Stimulated activated naive CD4-positive, alpha-beta T cell treated with Interleukin-2 at 50 U/mL for 16 hours (primary cell): Measurements from ENCODE around the gene TAOK3.
"Not testable (repeated sequence)": the region's sequence is repeated elsewhere in the genome, so short reads cannot be mapped to it uniquely, and the experiment has no call there.

Experiments
- DNase-seq: peaks from one replicate; lab custom pipeline; 2025; lab: John Stamatoyannopoulos, UW

TAOK3 gene

DNA sequence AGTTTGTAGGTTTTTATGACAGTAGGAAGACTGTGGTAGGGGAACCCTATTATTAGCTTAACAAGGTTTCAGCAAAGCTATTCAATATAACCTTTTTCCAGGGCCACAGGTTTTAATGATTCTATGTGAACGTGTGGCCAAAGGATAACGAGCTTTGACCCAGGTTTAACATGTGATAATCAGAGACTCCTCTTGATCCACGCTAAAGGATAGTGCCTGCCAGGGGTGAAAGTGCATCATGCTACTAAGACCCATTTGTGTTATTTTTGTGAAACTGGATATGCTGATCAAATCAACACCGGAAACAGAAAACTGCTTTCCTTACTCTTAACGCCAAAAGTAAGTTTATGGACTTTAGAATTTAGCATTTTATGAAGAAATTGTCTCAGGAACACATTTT is 909 bp upstream of the TAOK3 start:
- DNase-seq: no peak

DNA sequence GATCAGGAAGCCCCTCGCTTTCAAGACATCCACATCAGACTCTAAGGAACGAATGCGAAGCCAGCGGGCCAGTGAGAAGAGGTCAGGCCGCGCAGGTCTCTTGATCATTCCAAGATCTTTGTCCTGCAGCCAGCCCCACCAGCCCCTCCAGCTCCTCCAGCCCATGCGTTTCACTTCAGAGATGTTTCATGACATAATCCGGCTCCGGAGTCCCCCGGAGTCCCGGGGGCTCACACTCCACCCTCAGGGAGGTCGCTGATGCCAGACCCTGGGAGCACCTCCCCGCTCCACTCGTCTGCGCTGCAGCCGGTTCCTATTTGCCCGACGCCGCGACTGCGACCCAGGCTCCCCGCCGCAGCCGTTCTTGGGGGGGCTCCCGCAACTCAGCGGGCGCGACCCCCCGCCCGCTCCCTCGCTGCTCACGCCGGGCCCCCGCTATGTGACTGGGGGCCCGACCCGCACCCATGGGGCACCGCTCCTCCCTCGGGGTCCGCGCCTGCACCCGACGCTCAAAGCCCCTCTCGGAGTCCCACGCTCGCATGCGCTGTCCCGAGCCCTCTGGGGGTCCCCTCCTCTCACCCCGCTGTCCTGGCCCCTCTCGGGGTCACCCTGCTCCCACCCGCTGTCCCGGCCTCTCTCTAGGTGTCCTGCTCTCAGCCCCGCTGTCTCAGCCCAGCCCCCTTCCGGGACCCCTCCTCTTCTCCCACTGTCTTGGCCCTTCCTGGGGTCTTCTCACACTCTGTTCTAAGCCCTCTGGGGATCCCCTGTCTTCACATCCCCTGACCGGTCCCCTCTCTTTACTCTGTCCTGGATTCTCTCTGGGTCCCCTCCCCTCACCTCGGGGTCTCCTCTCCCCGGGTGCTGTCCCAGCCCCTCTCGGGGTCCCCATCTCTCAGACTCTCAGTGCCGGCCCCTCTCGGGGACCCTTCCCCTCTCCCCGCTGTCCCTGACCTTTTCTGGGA is 1.1 kb downstream of the TAOK3 start:
- DNase-seq: no peak

DNA sequence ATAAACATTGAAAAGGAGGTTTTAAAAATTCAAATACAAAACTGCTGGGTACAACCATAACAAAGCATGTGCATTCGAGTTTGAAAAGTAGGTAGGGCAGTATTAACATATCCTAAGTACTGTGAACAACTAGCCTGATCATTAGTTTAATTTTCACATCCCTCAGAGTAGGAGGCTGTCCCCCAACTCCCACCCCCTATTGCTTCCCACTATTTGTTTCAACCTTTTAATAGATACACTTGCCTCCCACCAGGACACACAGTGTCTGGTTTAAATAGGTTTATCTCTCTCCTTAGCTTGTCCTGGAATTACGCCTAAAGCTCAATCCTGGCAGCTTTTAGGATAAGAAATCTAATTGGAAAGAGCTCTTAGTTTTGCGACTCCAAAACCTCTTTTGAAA is 2.1 kb downstream of the TAOK3 start:
- DNase-seq: no peak

DNA sequence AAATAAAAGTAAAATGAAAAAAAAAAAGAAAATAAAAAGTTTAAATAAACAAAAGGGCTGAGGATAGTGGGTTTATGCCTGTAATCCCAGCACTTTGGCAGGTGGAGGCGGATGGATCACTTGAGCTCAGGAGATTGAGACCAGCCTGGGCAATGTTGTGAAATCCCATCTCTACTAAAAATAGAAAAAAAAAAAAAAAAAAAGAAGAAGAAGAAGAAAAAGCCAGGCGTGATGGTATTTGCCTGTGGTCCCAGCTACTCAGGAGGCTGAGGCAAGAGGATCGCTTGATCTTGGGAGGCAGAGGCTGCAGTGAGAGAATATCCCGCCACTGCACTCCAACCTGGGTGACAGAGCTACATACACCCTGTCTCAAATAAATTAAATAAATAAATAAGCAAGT is 3.9 kb downstream of the TAOK3 start:
- DNase-seq: no peak

DNA sequence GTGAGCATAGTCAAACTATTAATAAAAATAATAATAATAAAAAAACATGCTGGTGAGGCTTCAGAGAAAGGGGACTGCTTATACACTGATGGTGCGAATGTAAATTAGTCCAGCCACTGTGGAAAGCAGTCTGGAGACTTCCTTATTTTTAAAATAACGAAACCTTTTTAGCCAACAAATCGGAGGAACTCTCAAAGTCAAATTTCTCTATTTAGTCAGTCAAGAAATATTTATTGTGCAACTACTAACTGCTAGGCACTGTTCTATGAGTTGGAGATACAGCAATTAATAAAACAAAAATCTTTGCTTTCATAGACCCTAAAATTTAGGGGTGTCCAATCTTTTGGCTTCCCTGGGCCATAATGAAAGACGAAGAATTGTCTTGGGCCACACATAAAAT is 10.8 kb downstream of the TAOK3 start:
- no peak for DNase-seq

DNA sequence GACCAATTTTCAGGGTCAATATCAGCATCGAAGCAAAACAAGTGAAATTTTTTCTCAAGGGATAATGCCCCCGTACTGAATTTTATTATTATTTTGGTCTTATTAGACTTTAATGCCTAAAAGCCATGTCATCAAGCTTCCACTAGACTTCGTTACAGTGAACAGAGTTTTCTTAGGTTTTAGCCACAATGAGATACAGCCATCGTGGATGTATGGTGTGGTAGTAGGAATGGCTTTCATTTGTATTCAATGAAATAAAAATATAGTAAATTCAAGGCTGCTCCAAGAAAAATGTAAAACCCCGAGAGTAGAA is 11.7 kb downstream of the TAOK3 start:
- DNase-seq: no peak

DNA sequence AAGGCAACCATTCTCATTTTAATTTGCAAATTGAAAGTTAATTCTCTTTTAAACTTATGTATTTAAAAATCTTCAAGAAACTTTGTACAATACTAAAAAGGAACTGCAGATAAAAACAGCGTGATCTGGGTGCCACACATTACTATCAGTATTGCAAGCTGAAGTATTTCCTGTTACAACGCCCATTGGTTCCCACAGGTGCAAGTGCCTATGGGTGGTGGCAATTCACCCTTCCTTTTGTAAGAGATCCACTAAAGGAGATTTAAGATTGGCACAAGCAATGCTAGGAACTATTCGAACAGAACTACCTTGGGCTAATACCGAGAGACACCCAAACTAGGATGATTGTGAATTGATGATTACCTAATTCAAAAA is 13.2 kb downstream of the TAOK3 start:
- no peak for DNase-seq

DNA sequence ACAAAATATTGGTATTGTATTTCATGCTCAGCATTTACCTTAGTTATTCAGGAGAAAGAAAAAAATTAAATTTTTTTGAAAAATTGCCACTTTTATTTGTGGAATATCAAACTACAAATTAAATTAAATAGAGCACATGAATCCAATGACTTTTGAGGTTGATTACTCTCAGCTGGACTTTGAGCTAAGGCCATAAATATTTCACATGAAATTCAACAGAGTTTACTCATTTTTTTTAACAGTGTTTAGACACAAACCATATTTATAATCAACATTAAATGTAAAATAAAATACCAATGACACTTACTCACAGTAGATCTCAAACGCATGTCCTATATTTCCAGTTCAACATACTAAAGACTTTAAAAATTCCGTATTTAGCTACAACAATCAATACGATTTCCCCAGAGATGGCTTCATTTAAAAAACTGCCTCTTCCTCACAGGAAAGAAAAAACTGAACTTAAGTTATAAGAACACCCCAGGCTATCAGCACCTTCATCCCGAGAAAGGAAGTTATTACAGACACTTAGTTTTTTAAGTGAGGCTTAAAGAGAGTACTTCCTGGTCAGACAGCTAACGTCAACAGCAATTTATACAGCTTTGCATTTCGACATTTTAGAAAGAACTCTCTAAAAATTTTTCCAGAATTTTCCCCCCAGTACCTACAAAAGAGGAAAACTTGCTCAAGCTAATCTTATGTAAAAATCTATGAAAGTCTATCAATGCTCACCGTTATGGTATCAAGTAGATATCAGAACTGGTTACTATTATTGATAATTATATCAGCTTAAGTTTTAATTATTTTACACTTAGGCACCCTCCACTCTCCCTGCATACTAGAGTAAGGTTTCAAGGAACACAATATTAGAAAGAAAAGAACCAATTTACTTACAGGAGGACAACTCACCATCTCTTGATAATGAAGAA is 13.8 kb downstream of the TAOK3 start:
- no peak for DNase-seq

DNA sequence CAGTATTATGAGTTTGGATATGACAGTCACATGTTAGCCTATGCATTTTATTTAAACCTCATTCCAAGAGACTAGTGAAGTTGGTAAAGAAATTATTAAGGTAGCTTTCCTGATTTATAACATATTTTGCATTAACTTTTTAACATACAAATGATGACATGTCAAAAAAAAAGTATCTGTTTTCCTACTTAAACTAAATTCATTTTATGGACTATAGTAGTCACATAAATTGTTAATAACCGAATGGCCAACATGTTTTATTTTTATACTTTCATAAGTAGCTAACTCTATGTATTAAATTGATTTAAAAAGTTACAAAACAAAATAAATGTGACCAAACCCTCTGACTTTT is 14.7 kb downstream of the TAOK3 start:
- DNase-seq: no peak

DNA sequence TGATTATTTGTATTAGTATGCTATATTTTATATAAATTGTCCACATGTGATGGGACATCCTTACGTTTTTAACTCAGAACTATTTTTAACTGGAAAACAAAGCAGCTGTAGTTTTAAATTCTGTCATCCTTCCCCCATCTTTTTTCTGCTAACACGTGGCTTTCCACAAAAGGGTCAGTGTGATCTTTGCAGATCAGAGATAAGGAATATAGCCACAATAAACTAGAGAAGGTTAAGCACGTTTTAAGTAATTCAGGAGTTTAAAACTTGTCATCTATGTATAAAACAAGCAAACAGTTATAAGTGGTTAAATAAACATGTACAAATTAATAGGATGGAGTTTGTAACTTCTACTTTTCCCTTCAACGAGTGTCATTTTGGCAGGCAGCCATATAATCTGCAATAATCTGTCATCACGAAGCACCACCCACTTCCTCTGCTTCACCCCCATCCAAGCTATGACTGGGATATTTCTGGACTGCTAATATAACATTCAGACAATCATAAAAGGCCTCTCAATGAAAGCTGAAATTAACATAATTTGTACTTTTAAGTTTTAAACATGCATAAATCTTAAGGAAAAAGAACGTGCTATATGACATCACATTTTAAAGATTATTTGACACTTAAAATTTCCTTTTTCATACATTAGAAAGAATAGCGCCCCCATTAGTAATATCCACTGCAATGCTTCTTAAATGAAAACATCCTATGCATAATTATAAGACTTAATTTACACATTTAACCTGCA is 15.3 kb downstream of the TAOK3 start:
- peak; percentile 34 for DNase-seq

DNA sequence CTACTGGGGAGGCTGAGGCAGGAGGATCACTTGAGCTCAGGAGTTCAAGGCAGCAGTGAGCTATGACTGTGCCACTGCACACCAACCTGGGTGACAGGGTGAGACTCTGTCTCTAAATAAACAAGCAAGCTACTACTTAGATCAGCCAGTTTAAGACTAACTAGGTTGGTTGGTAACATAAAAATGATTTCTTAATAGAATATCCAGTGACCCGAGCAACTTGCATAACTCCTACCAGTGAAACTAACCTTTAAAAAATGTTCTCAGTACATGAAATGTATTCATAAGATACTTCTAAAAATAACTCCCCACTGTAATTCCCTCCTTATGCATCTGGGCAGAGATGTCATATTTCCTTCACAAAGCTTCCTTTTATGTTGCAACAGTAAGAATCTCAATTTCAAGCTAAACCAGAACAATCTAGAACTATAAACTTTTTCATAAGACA is 15.9 kb downstream of the TAOK3 start:
- no peak for DNase-seq

DNA sequence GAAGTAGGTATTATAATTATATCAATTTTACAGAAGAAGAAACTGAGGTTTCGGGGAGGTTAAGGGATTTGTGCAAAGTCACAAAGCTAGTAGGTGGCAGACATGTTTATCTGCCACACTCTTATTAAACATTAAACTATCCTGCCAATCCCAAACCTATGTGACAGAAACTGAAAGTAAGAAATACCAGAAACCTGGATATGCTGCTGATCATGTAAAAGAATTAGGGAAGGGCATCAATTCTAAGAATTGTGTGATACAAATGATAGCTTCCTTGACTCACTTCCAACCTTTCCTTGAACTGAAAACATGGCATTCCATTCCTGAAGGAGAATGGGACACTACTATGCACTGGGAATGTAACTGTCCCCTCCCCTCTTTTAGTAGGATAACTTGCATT is 16.9 kb downstream of the TAOK3 start:
- DNase-seq: no peak

DNA sequence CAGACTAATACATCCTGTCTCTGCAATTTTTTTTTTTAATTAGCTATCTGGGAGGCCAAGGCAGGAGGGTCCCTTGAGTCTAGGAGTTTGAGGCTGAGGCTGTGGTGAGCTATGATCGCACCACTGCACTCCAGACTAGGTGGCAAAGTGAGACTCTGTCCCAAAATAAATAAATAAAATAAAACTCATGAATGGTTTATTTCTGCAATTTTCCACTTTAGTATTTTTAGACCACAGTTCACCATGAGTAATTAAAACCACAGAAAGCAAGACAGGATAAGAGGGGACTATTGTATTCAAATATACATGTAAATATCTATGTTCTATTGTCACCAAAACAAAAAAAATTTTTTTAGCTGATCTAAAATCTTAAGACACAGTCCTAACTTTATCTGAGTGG is 17.8 kb downstream of the TAOK3 start:
- no peak for DNase-seq

DNA sequence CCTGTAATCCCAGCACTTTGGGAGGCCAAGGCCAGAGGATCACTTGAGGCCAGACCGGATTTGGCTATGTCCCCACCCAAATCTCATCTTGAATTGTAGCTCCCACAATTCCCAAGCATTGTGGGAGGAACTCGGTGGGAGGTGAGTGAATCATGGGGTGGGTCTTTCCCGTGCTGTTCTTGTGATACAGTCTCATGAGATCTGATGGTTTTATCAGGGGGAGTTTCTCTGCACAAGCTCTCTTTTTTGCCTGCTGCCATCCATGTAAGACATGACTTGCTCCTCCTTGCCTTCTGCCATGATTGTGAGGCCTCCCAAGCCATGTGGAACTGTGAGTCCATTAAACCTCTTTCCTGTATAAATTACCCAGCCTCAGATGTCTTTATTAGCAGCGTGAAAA is 18.2 kb downstream of the TAOK3 start:
- not testable (repeated sequence) for DNase-seq

DNA sequence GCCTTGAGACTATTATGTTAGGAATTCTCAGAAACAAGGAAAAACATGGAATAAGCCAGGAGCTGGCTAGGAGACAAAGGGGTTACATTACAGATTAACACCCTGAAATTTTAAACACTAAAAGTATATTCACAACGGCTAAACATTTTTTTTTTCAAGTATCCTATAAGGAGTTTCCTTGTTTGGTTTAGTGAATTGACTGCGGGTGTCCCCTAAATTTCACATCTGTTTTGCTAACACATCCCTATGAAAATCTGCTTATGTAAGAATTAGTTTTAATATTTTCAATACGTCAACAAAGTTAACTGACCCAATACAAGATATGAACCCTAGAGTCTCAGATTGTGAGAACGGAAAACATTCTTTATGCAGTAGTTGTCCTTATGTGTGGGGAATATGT is 19.0 kb downstream of the TAOK3 start:
- DNase-seq: no peak

DNA sequence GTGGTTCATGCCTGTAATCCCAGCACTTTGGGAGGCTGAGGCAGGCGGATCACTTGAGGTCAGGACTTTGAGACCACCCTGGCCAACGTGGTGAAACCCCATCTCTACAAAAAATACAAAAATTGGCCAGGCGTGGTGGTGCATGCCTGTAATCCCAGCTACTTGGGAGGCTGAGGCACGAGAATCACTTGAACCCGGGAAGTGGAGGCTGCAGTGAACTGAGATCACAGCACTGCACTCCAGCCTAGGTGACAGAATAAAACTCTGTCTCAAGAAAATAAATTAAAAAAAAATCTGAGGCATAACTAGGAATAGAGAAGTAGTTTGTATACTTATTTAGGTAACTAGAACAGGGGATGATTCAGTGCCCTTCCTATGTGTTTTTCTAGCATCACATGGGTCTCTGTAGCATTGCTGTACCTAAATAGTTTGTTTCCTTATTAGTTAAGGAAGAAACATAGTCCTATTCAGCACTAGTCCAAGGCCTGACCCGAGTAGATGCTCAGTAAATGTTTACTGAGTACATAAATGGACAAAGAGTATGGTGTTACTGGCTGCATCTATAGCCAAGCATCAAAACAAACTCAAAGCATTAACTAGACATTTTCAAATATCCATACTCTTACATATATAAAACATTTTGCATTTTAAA is 21.7 kb downstream of the TAOK3 start:
- no peak for DNase-seq

DNA sequence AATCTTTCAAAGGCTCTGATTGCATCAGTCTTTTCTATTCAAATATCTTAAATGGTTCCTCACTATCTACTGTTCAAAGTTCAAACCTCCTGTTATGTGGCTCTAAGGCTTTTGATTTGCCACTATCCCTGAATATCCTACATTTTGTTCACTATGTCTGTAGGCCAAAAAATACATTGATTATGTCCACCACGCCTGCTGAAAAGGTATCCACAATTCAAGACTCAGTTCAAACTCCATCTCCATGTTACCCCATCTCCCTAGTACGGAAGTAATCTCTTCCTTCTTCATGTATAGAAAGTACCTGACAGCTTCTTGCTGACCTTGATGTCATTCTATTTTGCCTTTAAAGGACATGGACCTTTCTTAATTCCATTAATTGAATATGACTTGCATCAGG is 24.8 kb downstream of the TAOK3 start:
- DNase-seq: no peak

DNA sequence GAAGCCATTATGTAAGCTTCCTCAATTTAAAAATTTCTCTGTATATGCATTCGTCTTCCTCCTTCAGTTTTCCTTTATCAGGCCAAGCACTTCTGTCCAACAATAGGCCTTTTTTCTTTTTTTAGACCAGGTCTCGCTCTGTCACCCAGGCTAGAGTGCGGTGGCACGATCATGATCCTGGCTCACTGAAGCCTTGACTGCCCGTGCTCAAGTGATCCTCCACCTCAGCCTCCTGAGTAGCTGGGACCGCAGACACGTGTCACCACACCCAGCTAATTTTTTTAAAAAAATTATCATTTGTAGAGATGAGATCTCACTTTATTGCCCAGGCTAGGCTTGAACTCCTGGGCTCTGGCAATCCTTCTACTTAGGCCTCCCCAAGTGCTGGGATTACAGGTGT is 25.8 kb downstream of the TAOK3 start:
- no peak for DNase-seq

DNA sequence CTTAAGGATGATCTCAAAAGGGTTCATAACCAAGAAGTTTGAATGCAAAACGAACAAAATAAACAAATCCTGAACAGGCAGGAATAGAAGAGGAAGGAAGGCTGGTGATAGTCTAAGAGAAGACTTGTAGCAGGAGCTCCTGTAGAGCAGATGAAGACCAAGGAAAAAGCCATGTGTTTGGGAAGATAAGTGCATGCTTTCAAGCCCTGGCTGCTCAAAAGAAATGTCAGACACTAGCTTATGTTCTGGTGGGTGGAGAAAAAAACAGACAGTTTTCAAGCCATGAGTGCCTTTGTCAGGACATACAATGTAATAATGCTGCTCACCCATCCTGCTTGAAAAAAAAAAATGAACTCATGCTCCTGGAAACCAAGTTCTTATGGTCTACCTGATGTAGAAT is 27.4 kb downstream of the TAOK3 start:
- no peak for DNase-seq

DNA sequence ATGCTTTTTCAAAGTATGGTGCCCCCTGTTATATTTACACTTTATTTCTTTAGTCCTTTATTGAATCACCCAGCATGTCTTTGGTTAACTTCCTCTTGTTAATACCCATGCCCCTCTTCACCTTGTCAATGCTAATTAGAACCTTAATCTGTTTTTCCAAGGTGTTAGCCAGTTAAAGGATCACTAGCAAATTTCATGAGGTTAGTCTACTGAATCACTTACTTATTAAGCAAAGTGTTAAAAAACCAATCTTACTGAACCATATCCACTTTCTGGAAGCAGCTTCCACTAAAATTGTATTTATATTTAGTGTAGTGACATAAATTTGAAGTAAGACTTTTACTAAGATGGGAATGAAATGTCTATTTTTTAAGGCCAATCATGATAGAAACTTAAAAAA is 27.9 kb downstream of the TAOK3 start:
- DNase-seq: no peak

DNA sequence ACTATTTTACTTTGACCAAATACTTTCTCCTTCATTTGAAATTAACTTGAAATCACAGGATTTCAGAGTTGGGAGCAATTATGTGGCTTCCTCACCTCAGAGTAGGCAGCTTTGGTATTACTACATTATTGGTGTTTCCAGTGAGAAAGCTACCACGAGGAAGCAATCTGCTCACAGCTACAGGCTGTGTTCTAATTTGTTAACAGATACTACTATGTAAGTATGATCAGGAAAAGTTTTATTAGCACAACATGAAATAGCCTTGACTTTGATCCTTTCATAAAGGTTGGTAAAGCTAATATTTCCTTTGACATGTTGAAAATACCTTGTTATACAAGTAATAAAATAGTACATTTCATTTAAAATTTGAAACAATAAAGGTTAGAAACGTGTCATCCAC is 30.6 kb downstream of the TAOK3 start:
- no peak for DNase-seq
